K562 (cell line): ENCODE data around the gene DOCK1. TPM values are rescaled to one million over a fixed set of nuclear protein-coding genes. Genes with fewer than 3 reads are reported as not detected.

ENCODE experiments used
- ATAC-seq: fragments of 200-7000 bp; cut with Tn5 transposase; 3 replicates; pipeline ENCODE4 v1.9.1; 2020; ENCODE audit warnings: moderate library complexity
- BruUV-seq: library from RNA; stranded (reverse); fragments of 400-500 nt; replicated peaks from 2 replicates; lab custom pipeline; 2021; lab: Mats Ljungman, UMichigan
- CTCF ChIA-PET: fragments of 300-600 bp; formaldehyde crosslinking; extraction: SDS; loops from one replicate; lab custom pipeline; 2021; ENCODE audit warnings: low intra/inter-chr PET ratio; lab: Yijun Ruan, JAX
- POLR2A ChIA-PET: fragments of 300-600, 350-650 bp; sonication (Branson Sonifier 250); formaldehyde crosslinking; extraction: SDS; loops from one replicate; lab custom pipeline; 2021; ENCODE audit warnings: antibody characterized with exemption, inconsistent platforms; lab: Yijun Ruan, JAX
- DNase-seq, 4 experiments: peaks; one replicate each; pipeline versions ENCODE4 v3.0.0 to v3.0.0-alpha.2; 2011 to 2018; ENCODE audit warnings: low spot score in 3 of 4, mixed read lengths in 3 of 4; ENCODE audit errors: extremely low read depth in 1 of 4
- FAIRE-seq: peaks from 2 replicates; lab custom pipeline; 2011; peaks lifted over from hg19 to GRCh38; lab: Jason Lieb, UNC
- H2AFZ ChIP-seq: 2 replicates; pipeline ENCODE4 v1.6.0; 2011; ENCODE audit warnings: low read depth, low read length, control low read depth, inconsistent platforms
- H3K27ac ChIP-seq: fragments of 200-600 bp; 3 replicates; pipeline ENCODE4 v1.8.0; 2011; ENCODE audit warnings: low read depth, mild to moderate bottlenecking, control low read depth, inconsistent platforms, low read length, moderate library complexity, mixed read lengths; ENCODE audit errors: extremely low read depth
- H3K27me3 ChIP-seq, 2 experiments: fragments of 300-600 bp in 1 of 2; 2 replicates in 1 of 2; 3 replicates in 1 of 2; pipeline versions ENCODE4 v1.6.0 to v1.8.0; 2011; ENCODE audit warnings: inconsistent platforms in 2 of 2, low read length in 2 of 2, mild to moderate bottlenecking in 1 of 2, mixed read lengths in 1 of 2, moderate library complexity in 1 of 2; ENCODE audit not compliant: control insufficient read depth in 2 of 2, insufficient read depth in 2 of 2
- H3K36me3 ChIP-seq: fragments of 300-600 bp; 3 replicates; pipeline ENCODE4 v1.8.0; 2011; ENCODE audit warnings: mild to moderate bottlenecking, low read length, inconsistent platforms; ENCODE audit not compliant: control insufficient read depth, insufficient read depth
- H3K4me1 ChIP-seq, 2 experiments: fragments of 200-600 bp in 1 of 2; replicated peaks in 1 of 2; 2 replicates in 1 of 2; 3 replicates in 1 of 2; pipeline versions ENCODE4 v1.5.1 to v1.8.0; 2011; ENCODE audit warnings: inconsistent platforms in 2 of 2, low read length in 2 of 2, mild to moderate bottlenecking in 1 of 2, mixed read lengths in 1 of 2, moderate library complexity in 1 of 2; ENCODE audit not compliant: control insufficient read depth in 2 of 2, insufficient read depth in 2 of 2
- H3K4me2 ChIP-seq: 2 replicates; pipeline ENCODE4 v1.6.1; 2011; ENCODE audit warnings: low read length, control low read depth, inconsistent platforms, mixed read lengths; ENCODE audit not compliant: insufficient read depth
- H3K4me3 ChIP-seq: fragments of 200-600 bp; sonication (generic), shearing (Covaris generic); 2 replicates; pipeline ENCODE4 v1.5.1; 2016; ENCODE audit warnings: control low read depth, inconsistent platforms
- H3K79me2 ChIP-seq: fragments of 200-600 bp; 3 replicates; pipeline ENCODE4 v1.8.0; 2011; ENCODE audit warnings: low read length, inconsistent platforms; ENCODE audit not compliant: control insufficient read depth, insufficient read depth
- H3K9ac ChIP-seq, 2 experiments: 2 replicates each; pipeline versions ENCODE4 v1.6.0 to v1.6.1; 2011; ENCODE audit warnings: low read depth in 2 of 2, low read length in 2 of 2, control low read depth in 1 of 2, inconsistent platforms in 1 of 2, mild to moderate bottlenecking in 1 of 2, mixed read lengths in 1 of 2; ENCODE audit not compliant: insufficient read depth in 1 of 2
- H3K9me1 ChIP-seq: one replicate; pipeline ENCODE4 v1.6.0; 2011; ENCODE audit warnings: inconsistent platforms, mild to moderate bottlenecking, low read length, moderate library complexity; ENCODE audit not compliant: control insufficient read depth, insufficient read depth
- H3K9me3 ChIP-seq: replicated peaks from 2 replicates; pipeline ENCODE4 v1.5.1; 2011; ENCODE audit warnings: low read depth, low read length, inconsistent platforms; ENCODE audit not compliant: control insufficient read depth, insufficient read depth
- H4K20me1 ChIP-seq: replicated peaks from 2 replicates; pipeline ENCODE4 v1.6.1; 2011; ENCODE audit warnings: low read length, inconsistent platforms, mixed read lengths; ENCODE audit not compliant: control insufficient read depth, insufficient read depth
- FUS ChIP-seq: fragments of 200-400 bp; formaldehyde crosslinking; optimal IDR thresholded peaks from 2 replicates; pipeline ENCODE3; 2017; ENCODE audit warnings: low read depth, low read length
- HCFC1 ChIP-seq: IDR thresholded peaks from 2 replicates; pipeline ENCODE4 v1.6.1; 2012; ENCODE audit warnings: low read depth, low read length, improper control_type of control experiment
- HES1 ChIP-seq: fragments of 450-650 bp; IDR thresholded peaks from 2 replicates; pipeline ENCODE4 v1.6.1; 2016; ENCODE audit warnings: low read depth, mild to moderate bottlenecking, moderate library complexity
- MITF ChIP-seq: IDR thresholded peaks from 2 replicates; pipeline ENCODE4 v1.6.1; 2014; ENCODE audit warnings: antibody characterized with exemption
- MYBL2 ChIP-seq, 2 experiments: fragments of 450-650 bp in 1 of 2; sonication (generic) in 1 of 2; formaldehyde crosslinking in 1 of 2; IDR thresholded peaks; 2 replicates each; pipeline versions ENCODE4 v1.6.1 to v1.8.1; 2017 to 2022; ENCODE audit warnings: borderline replicate concordance in 1 of 2, inconsistent platforms in 1 of 2, low read depth in 1 of 2, mild to moderate bottlenecking in 1 of 2, missing genetic modification reagents in 1 of 2, moderate library complexity in 1 of 2
- SNAPC5 ChIP-seq: fragments of 250-450 bp; sonication (Bioruptor Pico); IDR thresholded peaks from 2 replicates; pipeline ENCODE4 v1.8.0; 2021; ENCODE audit warnings: moderate library complexity, mild to moderate bottlenecking, inconsistent platforms
- YY1 ChIP-seq, 3 experiments: IDR thresholded peaks; 2 replicates each; pipeline ENCODE4 v1.6.1; 2011; ENCODE audit warnings: low read length in 2 of 3, mild to moderate bottlenecking in 2 of 3, moderate library complexity in 2 of 3, borderline replicate concordance in 1 of 3, control low read depth in 1 of 3, low read depth in 1 of 3; ENCODE audit not compliant: insufficient read depth in 3 of 3, insufficient replicate concordance in 2 of 3, control insufficient read depth in 1 of 3, insufficient read length in 1 of 3; ENCODE audit errors: extremely low read depth in 1 of 3
- ZBED1 ChIP-seq: IDR thresholded peaks from 2 replicates; pipeline ENCODE4 v1.6.1; 2014
- ZBTB40 ChIP-seq, 2 experiments: fragments of 450-650 bp in 1 of 2; sonication (generic) in 1 of 2; formaldehyde crosslinking in 1 of 2; IDR thresholded peaks; 2 replicates each; pipeline versions ENCODE4 v1.7.1 to v1.9.0; 2016 to 2022; ENCODE audit warnings: inconsistent platforms in 1 of 2, mild to moderate bottlenecking in 1 of 2, missing genetic modification reagents in 1 of 2
- WGBS: fragments of 100-300 bp; shearing (Covaris generic); methylation state at CpG from one replicate; pipeline ENCODE4 v1.1.6; 2016; ENCODE audit warnings: low coverage, mixed read lengths; ENCODE audit not compliant: insufficient coverage; ENCODE audit errors: missing lambda C conversion rate; 5-methylcytosine and 5-hydroxymethylcytosine counted together
- in situ Hi-C: fragments of 300-500 bp; cut with MboI; formaldehyde crosslinking; loops from 4 replicates; pipeline ENCODE4 v1.15.0; 2018; ENCODE audit warnings: inconsistent platforms, mixed read lengths
- intact Hi-C: fragments of 100-400 bp; cut with micrococcal nuclease; formaldehyde crosslinking; loops from 2 replicates; pipeline ENCODE4 v1.14.2; 2022
- polyA plus RNA-seq, 8 experiments: library from polyadenylated mRNA; depleted of rRNA in 4 of 8; stranded (reverse) in 5 of 8; unstranded in 3 of 8; fragments of >200 nt; fragmentation: Nextera tagmentation in 2 of 8; fragmentation: Illumina TruSeq in 1 of 8; extraction: Ambion mirVana in 2 of 8; extraction: Trizol in 1 of 8; gene quantifications; 2 replicates each; pipeline versions ENCODE4 v1.2.1 to v1.2.3, GENCODE V29; 2011 to 2014; ENCODE audit warnings: inconsistent platforms in 1 of 8, missing spikeins in 1 of 8
- total RNA-seq, 7 experiments: library from RNA; depleted of rRNA in 6 of 7; stranded (reverse); fragments of >200 nt in 6 of 7; fragmentation: Illumina TruSeq in 2 of 7; extraction: Trizol in 2 of 7; gene quantifications; 2 replicates each; pipeline versions ENCODE4 v1.2.1 to v1.2.3, GENCODE V29; 2011 to 2021; ENCODE audit warnings: low replicate concordance in 1 of 7

The DOCK1 gene
- total and polyA plus RNA-seq, 9 of the 15 experiments (the other 6 are each of a cell fraction or from before 2014, with no cell fraction given): 0.31 TPM; not detected in 8

- peak in 1 of 4 experiments; percentile 1 for DNase-seq
- no peak overlapping the region for H3K4me2 ChIP-seq
- no peaks in the 10 kb centered on the region for H4K20me1 ChIP-seq
- no peak overlapping the region for H3K9ac ChIP-seq
- H3K79me2 ChIP-seq: no peaks in the 10 kb centered on the region
- ATAC-seq: no peak
- H3K9me1 ChIP-seq: no peaks in the 10 kb centered on the region
- ChIA-PET POLR2A (no interaction called here), CTCF (no interaction called here)
- no peaks in the 10 kb centered on the region for H3K27me3 ChIP-seq
- in situ Hi-C loops: no loop called here
- WGBS: 2% methylated on average over 12 of the region's 12 CpGs
- FAIRE-seq: no peak
- H3K27ac ChIP-seq: no peak overlapping the region
- no peaks in the 10 kb centered on the region for H3K4me1 ChIP-seq
- intact Hi-C loops: no loop called here
- no peak overlapping the region for H2AFZ ChIP-seq
- H3K4me3 ChIP-seq: no peak overlapping the region
- no TSS peak for BruUV-seq
- no peaks in the 10 kb centered on the region for H3K9me3 ChIP-seq
- H3K36me3 ChIP-seq: no peaks in the 10 kb centered on the region
- TF ChIP-seq MITF (no peak), YY1 (IDR thresholded peaks at IDR 0.05; ENCODE audit: borderline replicate concordance in 1 of 3, control insufficient read depth in 1 of 3, extremely low read depth in 1 of 3, insufficient read depth in 3 of 3, insufficient read length in 1 of 3, insufficient replicate concordance in 2 of 3, low read depth in 1 of 3, low read length in 2 of 3) (peak in 2 of 3 experiments; percentile 46 to 66), FUS (no peak), MYBL2 (IDR thresholded peaks at IDR 0.05; ENCODE audit: low read depth) (peak; percentile 21; the same call in 1 of the 2 replicates), MYBL2 (CRISPR knock-in tag; IDR thresholded peaks at IDR 0.05; ENCODE audit: borderline replicate concordance) (no peak), SNAPC5 (CRISPR knock-in tag) (no peak), HES1 (no peak), ZBTB40 (IDR thresholded peaks at IDR 0.05) (no peak), ZBTB40 (CRISPR knock-in tag; IDR thresholded peaks at IDR 0.05) (no peak), ZBED1 (no peak), HCFC1 (no peak)
Measured at GRCh38 chr10:127000598-127000997, 95.4 kb downstream of the DOCK1 start.
